ENCODE measurements around the gene FAM210A.
A peak's percentile ranks its signal among the peaks of the same experiment; 100 is the strongest.
"Not testable (repeated sequence)": the region's sequence is repeated elsewhere in the genome, so short reads cannot be mapped to it uniquely, and the experiment has no call there.

FAM210A gene

GRCh38 chr18:13726232-13726971, at the start of gene FAM210A, which contains the start of gene RNMT:
Gene FAM210A, minus strand, starts transcription at chr18:13726558. Its CDS starts 44,481 bp downstream, at chr18:13682077.
Gene RNMT, plus strand, starts transcription at chr18:13726673. Its CDS starts 4,845 bp downstream, at chr18:13731518.
- DNase-seq (ENCODE audit: low read depth in 2 of 2) = peak; percentile 75 to 83

- no peak for DNase-seq (ENCODE audit: low read depth in 2 of 2)
These were observed 48.7 kb upstream of the FAM210A start for GRCh38 chr18:13775058-13775457.

GRCh38 chr18:13762690-13763439, 36.5 kb upstream of the FAM210A start:
- no peak for DNase-seq (ENCODE audit: low read depth in 2 of 2)

GRCh38 chr18:13760047-13760446, 33.7 kb upstream of the FAM210A start:
- no peak for DNase-seq (ENCODE audit: low read depth in 2 of 2)

GRCh38 chr18:13758622-13759021, 32.3 kb upstream of the FAM210A start:
- DNase-seq (ENCODE audit: low read depth in 2 of 2) = no peak

- no peak for DNase-seq (ENCODE audit: low read depth in 2 of 2)
These were observed 30.3 kb upstream of the FAM210A start for GRCh38 chr18:13756671-13757070.

GRCh38 chr18:13756261-13756660, 29.9 kb upstream of the FAM210A start:
- no peak for DNase-seq (ENCODE audit: low read depth in 2 of 2)

GRCh38 chr18:13751599-13751998, 25.2 kb upstream of the FAM210A start:
- DNase-seq (ENCODE audit: low read depth in 2 of 2) = not testable (repeated sequence)

- no peak for DNase-seq (ENCODE audit: low read depth in 2 of 2)
These were observed 20.3 kb upstream of the FAM210A start for GRCh38 chr18:13746633-13747032.

GRCh38 chr18:13745696-13746095, 19.3 kb upstream of the FAM210A start:
- no peak for DNase-seq (ENCODE audit: low read depth in 2 of 2)

- no peak for DNase-seq (ENCODE audit: low read depth in 2 of 2)
These were observed 9.3 kb upstream of the FAM210A start for GRCh38 chr18:13735681-13736080.

GRCh38 chr18:13730481-13730880, 4.1 kb upstream of the FAM210A start:
- no peak for DNase-seq (ENCODE audit: low read depth in 2 of 2)

GRCh38 chr18:13726972-13727331, 594 bp upstream of the FAM210A start:
- no peak for DNase-seq (ENCODE audit: low read depth in 2 of 2)

GRCh38 chr18:13725566-13726231, 659 bp downstream of the FAM210A start:
- DNase-seq (ENCODE audit: low read depth in 2 of 2) = no peak

- DNase-seq (ENCODE audit: low read depth in 2 of 2) = no peak
These were observed 5.5 kb downstream of the FAM210A start for GRCh38 chr18:13720847-13721246.

GRCh38 chr18:13720123-13720522, 6.2 kb downstream of the FAM210A start:
- DNase-seq (ENCODE audit: low read depth in 2 of 2) = no peak

- DNase-seq (ENCODE audit: low read depth in 2 of 2) = no peak
These were observed 9.4 kb downstream of the FAM210A start for GRCh38 chr18:13716916-13717315.

GRCh38 chr18:13715330-13715729, 11.0 kb downstream of the FAM210A start:
- no peak for DNase-seq (ENCODE audit: low read depth in 2 of 2)

- DNase-seq (ENCODE audit: low read depth in 2 of 2) = no peak
These were observed 12.8 kb downstream of the FAM210A start for GRCh38 chr18:13713455-13714055.

- no peak for DNase-seq (ENCODE audit: low read depth in 2 of 2)
These were observed 13.8 kb downstream of the FAM210A start for GRCh38 chr18:13712400-13713131.

- no peak for DNase-seq (ENCODE audit: low read depth in 2 of 2)
These were observed 15.9 kb downstream of the FAM210A start for GRCh38 chr18:13710414-13710831.
